SK-N-MC (cell line): ENCODE measurements around the gene WWC1.

Experiments
- EZH2 ChIP-seq: fragments of 200-600 bp; sonication (generic); IDR thresholded peaks from one replicate; pipeline ENCODE4 v1.6.1; 2017; ENCODE audit warnings: antibody characterized with exemption
- POLR2AphosphoS5 ChIP-seq: IDR thresholded peaks from 2 replicates; pipeline ENCODE4 v1.6.1; 2012; ENCODE audit warnings: mild to moderate bottlenecking, low read depth, low read length, borderline replicate concordance

DNA sequence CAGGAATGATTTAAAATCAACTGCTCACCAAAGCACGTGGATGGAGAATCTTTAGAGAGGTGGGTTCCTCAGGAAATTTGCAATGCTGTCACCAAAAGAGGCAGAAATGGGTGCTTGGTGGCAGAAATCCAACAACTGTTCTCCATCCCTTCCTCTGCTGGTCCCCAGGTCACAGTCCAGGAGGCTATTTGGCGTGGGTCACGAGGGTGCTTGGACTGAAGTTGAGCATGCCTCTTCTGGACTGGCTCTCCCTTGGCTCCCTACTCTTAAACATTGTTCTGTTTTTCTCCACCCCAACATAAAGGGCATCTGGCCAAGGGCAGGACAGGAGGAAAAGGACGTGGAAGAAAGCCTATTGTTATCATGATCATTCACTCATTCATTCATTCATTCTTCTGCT lies 58.9 kb downstream of the WWC1 start:
- TF ChIP-seq POLR2AphosphoS5 (no peak), EZH2 (no peak)
